Mesendoderm (in vitro differentiated cells): ENCODE measurements around the gene AGAP3.
A peak's percentile ranks its signal among the peaks of the same experiment; 100 is the strongest.

Source experiments
- DNase-seq: peaks from one replicate; pipeline ENCODE4 v3.0.0; 2013
- H2AK5ac ChIP-seq: 2 replicates; pipeline ENCODE4 v1.6.1; 2013; ENCODE audit warnings: low read length, inconsistent platforms
- H2BK120ac ChIP-seq: 2 replicates; pipeline ENCODE4 v1.6.1; 2013; ENCODE audit warnings: low read depth, mild to moderate bottlenecking, low read length, moderate library complexity, mixed read lengths
- H2BK15ac ChIP-seq: replicated peaks from 2 replicates; pipeline ENCODE4 v1.6.1; 2013; ENCODE audit warnings: low read depth, mild to moderate bottlenecking, moderate library complexity
- H2BK5ac ChIP-seq: 2 replicates; pipeline ENCODE4 v1.6.1; 2013; ENCODE audit warnings: low read length, inconsistent platforms
- H3K18ac ChIP-seq: 2 replicates; pipeline ENCODE4 v1.6.1; 2013; ENCODE audit warnings: mild to moderate bottlenecking, low read length, mixed read lengths
- H3K23ac ChIP-seq: one replicate; pipeline ENCODE4 v1.6.1; 2013; ENCODE audit warnings: low read length
- H3K27ac ChIP-seq: 2 replicates; pipeline ENCODE4 v1.5.1; 2013; ENCODE audit warnings: low read depth, mild to moderate bottlenecking, inconsistent platforms, low read length, moderate library complexity
- H3K27me3 ChIP-seq: 2 replicates; pipeline ENCODE4 v1.6.1; 2013; ENCODE audit warnings: low read length, control low read depth, mild to moderate bottlenecking, inconsistent platforms; ENCODE audit not compliant: insufficient read depth, poor library complexity
- H3K36me3 ChIP-seq: 2 replicates; pipeline ENCODE4 v1.6.1; 2013; ENCODE audit warnings: low read length, inconsistent platforms; ENCODE audit not compliant: control insufficient read depth, insufficient read depth
- H3K4ac ChIP-seq: one replicate; pipeline ENCODE4 v1.6.1; 2013; ENCODE audit warnings: low read depth, mild to moderate bottlenecking, low read length, moderate library complexity
- H3K4me1 ChIP-seq: 2 replicates; pipeline ENCODE4 v1.6.1; 2013; ENCODE audit warnings: low read depth, low read length, inconsistent platforms; ENCODE audit not compliant: control insufficient read depth
- H3K4me2 ChIP-seq: 2 replicates; pipeline ENCODE4 v1.6.1; 2013; ENCODE audit warnings: low read length
- H3K4me3 ChIP-seq: 2 replicates; pipeline ENCODE4 v1.5.1; 2013; ENCODE audit warnings: mild to moderate bottlenecking, low read length
- H3K56ac ChIP-seq: one replicate; pipeline ENCODE4 v1.6.1; 2013; ENCODE audit warnings: low read length
- H3K79me1 ChIP-seq: 2 replicates; pipeline ENCODE4 v1.6.1; 2013; ENCODE audit warnings: low read length, inconsistent platforms
- H3K79me2 ChIP-seq: 2 replicates; pipeline ENCODE4 v1.6.1; 2013; ENCODE audit warnings: mild to moderate bottlenecking, low read length; ENCODE audit not compliant: control insufficient read depth, insufficient read depth
- H3K9ac ChIP-seq: 2 replicates; pipeline ENCODE4 v1.6.1; 2013; ENCODE audit warnings: low read length, inconsistent platforms
- H4K5ac ChIP-seq: one replicate; pipeline ENCODE4 v1.6.1; 2013; ENCODE audit warnings: low read length
- H4K8ac ChIP-seq: one replicate; pipeline ENCODE4 v1.6.1; 2013; ENCODE audit warnings: low read depth, mild to moderate bottlenecking, control low read depth, low read length, moderate library complexity
- WGBS: extraction: QIAGEN DNeasy Blood & Tissue Kit; methylation state at CpG from one replicate; pipeline ENCODE4 v1.1.7; 2013; ENCODE audit warnings: low lambda C conversion rate, missing lambda C conversion rate; ENCODE audit not compliant: insufficient coverage; ENCODE audit errors: extremely low coverage; 5-methylcytosine and 5-hydroxymethylcytosine counted together

The AGAP3 gene

DNA sequence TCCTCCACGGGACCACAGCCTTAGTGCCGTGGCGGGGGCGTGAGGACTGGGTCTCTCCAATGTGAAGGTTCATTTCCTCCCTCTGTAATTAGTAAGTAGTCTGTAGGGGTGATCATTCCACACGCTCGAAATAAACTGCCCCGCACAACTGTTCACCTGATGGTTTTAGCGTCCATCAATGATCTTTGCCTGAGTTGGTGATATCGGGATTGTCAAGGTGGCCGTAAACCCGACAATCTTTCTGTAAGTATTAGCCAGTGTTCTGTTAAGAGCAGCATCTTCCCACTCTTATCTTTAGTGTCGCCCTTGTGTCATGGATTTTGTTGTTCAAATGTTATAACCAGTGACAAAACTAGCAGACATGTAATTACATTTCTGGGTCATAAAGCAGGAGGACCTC lies 17.7 kb downstream of the AGAP3 start:
- peaks cover 3% of the 10 kb centered on the region for H3K4me1 ChIP-seq
- no peak for DNase-seq
- H3K27ac ChIP-seq: no peak overlapping the region
- H2BK5ac ChIP-seq: no peak overlapping the region
- no peak overlapping the region for H3K23ac ChIP-seq
- no peak overlapping the region for H3K4me3 ChIP-seq
- H3K18ac ChIP-seq: no peak overlapping the region
- no CpG with 5 or more reads among the region's 12 CpGs for WGBS
- no peak overlapping the region for H2AK5ac ChIP-seq
- H4K5ac ChIP-seq: no peak overlapping the region
- no peak overlapping the region for H3K9ac ChIP-seq
- H3K79me2 ChIP-seq: peaks cover 2% of the 10 kb centered on the region
- no peak overlapping the region for H3K56ac ChIP-seq
- H3K36me3 ChIP-seq: no peaks in the 10 kb centered on the region
- H4K8ac ChIP-seq: no peak overlapping the region
- H2BK120ac ChIP-seq: no peak overlapping the region
- no peak overlapping the region for H3K4me2 ChIP-seq
- peaks cover 6% of the 10 kb centered on the region for H3K79me1 ChIP-seq
- H3K4ac ChIP-seq: no peak overlapping the region
- no peaks in the 10 kb centered on the region for H3K27me3 ChIP-seq
- H2BK15ac ChIP-seq: no peak overlapping the region

DNA sequence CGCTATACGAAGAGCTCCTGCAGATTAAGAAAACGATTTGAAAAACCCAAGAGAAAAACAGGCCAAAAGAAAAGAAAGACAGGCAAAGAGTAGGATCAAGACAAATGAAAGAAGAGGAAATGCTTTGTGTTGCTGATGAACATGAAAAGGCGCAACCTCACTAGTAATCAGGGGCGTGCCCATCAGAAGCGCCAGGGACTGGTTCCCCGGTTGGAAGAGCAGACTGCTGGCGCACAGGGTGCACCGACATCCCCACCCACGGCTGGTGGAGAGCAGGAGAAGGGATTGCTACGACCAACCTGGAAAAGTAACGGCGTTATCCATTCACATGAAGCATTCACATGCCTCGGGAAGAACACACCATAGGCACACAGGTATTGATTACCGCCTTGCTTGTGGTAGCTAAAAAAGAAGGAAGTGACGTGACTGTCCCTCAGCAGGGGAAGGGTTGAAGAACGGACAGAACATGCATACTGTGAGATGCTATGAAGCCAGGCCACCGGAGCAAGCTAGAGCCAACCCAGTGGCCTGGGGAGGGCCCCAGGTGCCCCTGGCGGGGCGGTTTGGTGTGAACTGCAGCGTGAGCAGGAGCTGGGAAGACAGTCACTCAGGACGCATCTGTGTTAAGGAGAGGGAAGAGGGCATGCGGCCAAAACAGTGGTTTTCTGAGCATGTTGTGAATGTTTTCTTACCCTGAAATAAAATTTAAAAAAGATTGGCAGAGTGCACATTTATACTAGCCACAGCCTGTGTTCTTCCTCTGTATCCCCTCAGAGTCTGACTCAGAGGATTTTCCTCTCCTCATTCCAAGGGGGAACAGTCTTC lies 18.3 kb downstream of the AGAP3 start:
- peak; percentile 43 for DNase-seq
- no peak overlapping the region for H3K9ac ChIP-seq
- WGBS: no CpG with 5 or more reads among the region's 23 CpGs
- H3K23ac ChIP-seq: no peak overlapping the region
- no peak overlapping the region for H2BK120ac ChIP-seq
- H3K56ac ChIP-seq: peak overlapping the region; percentile 56
- H2AK5ac ChIP-seq: no peak overlapping the region
- no peak overlapping the region for H2BK5ac ChIP-seq
- H3K4me2 ChIP-seq: no peak overlapping the region
- no peaks in the 10 kb centered on the region for H3K27me3 ChIP-seq
- peaks cover 4% of the 10 kb centered on the region for H3K79me1 ChIP-seq
- peaks cover 3% of the 10 kb centered on the region for H3K4me1 ChIP-seq
- H3K18ac ChIP-seq: no peak overlapping the region
- H4K8ac ChIP-seq: no peak overlapping the region
- H4K5ac ChIP-seq: no peak overlapping the region
- no peak overlapping the region for H3K4me3 ChIP-seq
- no peak overlapping the region for H3K27ac ChIP-seq
- no peak overlapping the region for H3K4ac ChIP-seq
- H3K36me3 ChIP-seq: no peaks in the 10 kb centered on the region
- H2BK15ac ChIP-seq: no peak overlapping the region
- peaks cover 2% of the 10 kb centered on the region for H3K79me2 ChIP-seq

DNA sequence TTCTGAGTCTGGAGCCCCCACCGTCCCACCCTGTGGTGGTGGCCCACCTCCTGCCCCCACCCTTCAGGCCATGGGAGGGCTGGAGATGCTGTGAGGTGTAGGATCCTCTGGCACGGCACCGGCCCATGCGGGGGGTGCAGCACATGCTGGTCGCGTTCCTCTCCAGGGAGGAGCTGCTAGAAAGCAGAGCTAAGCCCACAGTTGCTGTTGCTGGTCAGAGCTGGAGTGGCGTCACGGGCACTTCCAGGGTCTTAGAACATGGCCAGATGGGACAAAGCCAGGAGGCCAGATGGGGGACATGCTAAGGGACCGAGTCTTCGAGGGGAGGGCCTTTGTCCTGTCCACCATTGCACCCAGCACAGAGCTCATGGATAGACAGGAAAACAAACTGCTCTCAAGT lies 21.6 kb downstream of the AGAP3 start:
- H3K4me3 ChIP-seq: no peak overlapping the region
- H2AK5ac ChIP-seq: no peak overlapping the region
- WGBS: no CpG with 5 or more reads among the region's 10 CpGs
- no peaks in the 10 kb centered on the region for H3K27me3 ChIP-seq
- no peak for DNase-seq
- H3K79me2 ChIP-seq: no peaks in the 10 kb centered on the region
- no peak overlapping the region for H2BK120ac ChIP-seq
- no peak overlapping the region for H3K9ac ChIP-seq
- H3K23ac ChIP-seq: no peak overlapping the region
- H4K8ac ChIP-seq: no peak overlapping the region
- H3K4ac ChIP-seq: no peak overlapping the region
- no peak overlapping the region for H3K4me2 ChIP-seq
- no peak overlapping the region for H2BK15ac ChIP-seq
- H3K27ac ChIP-seq: no peak overlapping the region
- H3K56ac ChIP-seq: no peak overlapping the region
- H4K5ac ChIP-seq: no peak overlapping the region
- no peak overlapping the region for H2BK5ac ChIP-seq
- no peak overlapping the region for H3K18ac ChIP-seq
- H3K4me1 ChIP-seq: peaks cover 3% of the 10 kb centered on the region
- H3K36me3 ChIP-seq: no peaks in the 10 kb centered on the region
- peaks cover 1% of the 10 kb centered on the region for H3K79me1 ChIP-seq

DNA sequence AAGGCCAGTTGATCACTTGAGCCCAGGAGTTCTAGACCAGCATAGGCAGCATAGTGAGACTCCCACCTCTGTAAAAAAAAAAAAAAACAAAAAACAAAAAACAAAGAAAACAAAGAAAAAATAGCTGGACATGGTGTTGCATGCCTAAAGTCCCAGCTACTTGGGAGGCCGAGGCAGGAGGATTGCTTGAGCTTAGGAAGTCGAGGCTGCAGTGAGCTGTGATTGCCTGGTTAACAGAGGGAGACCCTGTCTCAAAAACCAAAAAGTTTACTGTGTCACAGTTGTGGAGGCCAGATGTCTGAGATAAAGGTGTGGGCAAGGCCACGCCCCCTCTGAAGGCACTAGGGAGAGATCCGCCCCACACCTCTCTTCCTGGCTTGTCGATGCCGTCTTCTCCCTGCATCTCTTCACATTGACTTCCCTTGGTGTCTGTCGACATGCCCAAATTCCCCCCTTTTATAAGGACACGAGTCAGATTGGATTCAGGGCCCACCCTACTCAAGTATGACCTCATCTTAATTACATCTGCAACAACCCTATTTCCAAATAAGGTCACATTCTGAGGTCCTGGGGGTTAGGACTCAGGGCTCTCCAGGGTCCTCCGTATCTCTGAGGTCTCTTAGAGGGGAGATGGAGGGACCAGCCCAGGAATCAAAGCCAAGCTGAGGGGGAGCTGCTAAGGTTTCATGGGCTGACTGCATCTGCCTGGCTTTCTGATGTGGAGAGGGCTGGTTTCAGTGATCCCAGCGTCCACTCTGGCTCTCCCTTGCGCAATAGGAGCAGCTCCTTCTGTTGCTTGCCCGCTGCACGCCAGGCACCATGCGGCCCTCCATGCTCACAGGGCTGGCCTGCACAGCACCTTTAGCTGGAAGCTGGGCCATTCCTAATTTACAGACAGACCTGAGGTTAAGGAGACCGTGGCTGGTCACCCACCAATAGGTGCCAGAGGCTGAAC lies 23.1 kb downstream of the AGAP3 start:
- Histone ChIP-seq H2BK5ac (no peak overlapping the region), H3K4me3 (no peak overlapping the region), H2BK15ac (no peak overlapping the region), H3K79me1 (peaks cover 4% of the 10 kb centered on the region), H3K4me1 (peaks cover 10% of the 10 kb centered on the region), H3K18ac (no peak overlapping the region), H3K9ac (no peak overlapping the region), H4K8ac (no peak overlapping the region), H3K23ac (no peak overlapping the region), H3K27ac (no peak overlapping the region), H3K79me2 (no peaks in the 10 kb centered on the region), H4K5ac (no peak overlapping the region), H3K27me3 (no peaks in the 10 kb centered on the region), H2AK5ac (no peak overlapping the region), H2BK120ac (no peak overlapping the region), H3K4ac (no peak overlapping the region), H3K4me2 (no peak overlapping the region), H3K36me3 (no peaks in the 10 kb centered on the region), H3K56ac (no peak overlapping the region)
- peak; percentile 47 for DNase-seq
- WGBS: no CpG with 5 or more reads among the region's 15 CpGs

DNA sequence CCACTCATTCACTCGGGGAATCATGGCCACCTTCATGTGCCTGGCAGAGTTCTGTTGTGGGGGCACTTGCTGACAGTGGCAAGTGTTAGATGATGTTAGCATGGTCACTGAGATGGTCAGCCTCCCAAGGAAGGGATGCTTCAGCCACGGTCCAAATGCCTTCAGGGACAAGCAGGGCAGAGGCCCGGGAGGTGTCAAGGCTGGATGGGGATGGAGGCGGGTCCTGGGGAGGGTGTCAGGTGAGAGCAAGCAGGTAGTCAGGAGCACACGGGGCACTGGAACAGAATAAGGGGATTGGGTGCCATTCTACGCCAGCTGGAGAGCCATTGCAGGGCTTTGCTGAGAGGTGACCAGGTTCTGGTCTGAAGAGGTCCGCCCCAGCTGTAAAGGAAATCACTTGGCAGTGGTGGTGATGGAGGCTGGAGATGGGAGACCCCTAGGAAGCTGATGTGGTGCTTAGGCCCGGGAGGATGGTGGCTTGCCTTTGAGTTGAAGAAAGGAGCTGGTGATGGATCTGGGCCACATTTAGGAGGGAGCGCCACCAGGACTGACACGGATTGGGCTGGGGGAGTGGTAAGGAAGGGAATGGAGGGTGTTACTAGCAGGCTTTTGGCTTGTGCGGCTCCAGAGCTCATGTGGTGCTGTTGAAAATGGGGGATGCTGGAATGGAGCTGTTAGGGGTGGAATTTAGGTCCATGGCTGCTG lies 24.1 kb downstream of the AGAP3 start:
- Histone ChIP-seq H3K36me3 (no peaks in the 10 kb centered on the region), H3K23ac (no peak overlapping the region)
- WGBS: no CpG with 5 or more reads among the region's 11 CpGs

More for the DNA sequence above, 24.1 kb downstream of the AGAP3 start:
- Histone ChIP-seq H3K27me3 (no peaks in the 10 kb centered on the region), H2BK120ac (no peak overlapping the region), H3K4me2 (no peak overlapping the region), H2BK5ac (no peak overlapping the region), H3K4me1 (peaks cover 9% of the 10 kb centered on the region), H4K5ac (no peak overlapping the region), H3K18ac (no peak overlapping the region), H4K8ac (no peak overlapping the region), H3K9ac (no peak overlapping the region), H2AK5ac (no peak overlapping the region), H2BK15ac (no peak overlapping the region), H3K4me3 (no peak overlapping the region), H3K79me1 (peaks cover 4% of the 10 kb centered on the region), H3K27ac (no peak overlapping the region), H3K4ac (no peak overlapping the region), H3K79me2 (no peaks in the 10 kb centered on the region), H3K56ac (peak overlapping the region; percentile 60)
- no peak for DNase-seq
